Stimulated activated CD8-positive, alpha-beta memory T cell treated with anti-CD3 and anti-CD28 coated beads, Interleukin-15, amount 100 ng/mL, for 4 hours (primary cell): ENCODE measurements around the gene CHRNG.
"Not testable (repeated sequence)": the region's sequence is repeated elsewhere in the genome, so short reads cannot be mapped to it uniquely, and the experiment has no call there.

Experiments
- DNase-seq, 2 donors: peaks; one replicate each; pipeline ENCODE4 v3.0.0-alpha.2; 2020; ENCODE audit warnings: low read depth in 2 of 2

Gene CHRNG

DNA sequence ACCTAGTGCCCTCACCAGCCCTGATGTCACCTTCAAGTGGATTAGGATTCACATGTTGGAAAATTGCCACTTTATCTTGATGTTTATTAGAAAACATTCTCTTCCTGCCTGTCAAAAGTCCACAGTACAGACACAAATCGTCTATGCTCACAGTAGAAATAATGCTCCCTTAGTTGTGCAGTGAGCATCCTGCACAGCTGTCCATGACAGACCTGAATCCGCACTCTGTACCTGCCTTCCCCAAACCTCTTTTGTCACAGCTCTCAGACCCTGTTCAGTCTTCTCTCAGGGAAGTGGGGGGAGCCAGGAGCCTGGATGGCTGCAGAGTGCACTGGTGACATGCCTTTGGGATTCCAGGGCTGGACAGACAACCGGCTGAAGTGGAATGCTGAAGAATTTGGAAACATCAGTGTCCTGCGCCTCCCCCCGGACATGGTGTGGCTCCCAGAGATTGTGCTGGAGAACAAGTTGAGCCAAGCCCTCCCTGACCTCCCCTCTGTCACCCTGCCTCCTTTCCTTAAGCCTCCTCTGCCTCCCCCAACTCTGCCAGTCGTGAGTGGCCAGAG lies 11.5 kb upstream of the CHRNG start:
- no peak for DNase-seq

DNA sequence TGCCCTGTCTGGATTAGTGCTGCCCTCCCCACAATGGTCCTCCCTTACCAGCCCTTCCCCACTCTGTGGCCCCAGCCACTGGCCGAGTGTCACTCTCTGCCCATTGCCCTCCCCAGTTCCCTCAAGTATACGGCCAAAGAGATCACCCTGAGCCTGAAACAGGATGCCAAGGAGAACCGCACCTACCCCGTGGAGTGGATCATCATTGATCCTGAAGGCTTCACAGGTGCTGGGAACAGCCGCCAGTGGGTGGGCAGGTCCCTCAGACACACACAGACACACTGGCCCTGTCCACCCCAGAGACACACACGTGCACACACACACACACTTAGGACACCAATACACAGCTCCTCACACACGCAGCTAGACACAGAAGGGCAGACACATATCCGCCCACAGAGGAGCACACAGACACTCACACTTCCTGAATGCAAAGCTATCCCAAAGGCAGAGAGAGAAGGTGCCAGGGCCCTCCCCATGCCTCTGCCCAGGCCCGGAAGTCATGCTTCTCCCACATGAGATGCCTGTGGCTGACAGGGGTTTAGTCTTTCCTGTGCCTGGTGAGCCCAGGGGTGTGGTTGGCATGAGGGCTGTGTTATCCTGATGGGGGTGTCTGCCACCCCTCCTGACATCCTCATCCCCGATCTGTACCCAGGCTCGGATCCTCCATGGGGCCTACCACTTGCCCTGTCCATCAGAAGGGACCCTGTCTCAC lies 10.6 kb upstream of the CHRNG start:
- no peak for DNase-seq

DNA sequence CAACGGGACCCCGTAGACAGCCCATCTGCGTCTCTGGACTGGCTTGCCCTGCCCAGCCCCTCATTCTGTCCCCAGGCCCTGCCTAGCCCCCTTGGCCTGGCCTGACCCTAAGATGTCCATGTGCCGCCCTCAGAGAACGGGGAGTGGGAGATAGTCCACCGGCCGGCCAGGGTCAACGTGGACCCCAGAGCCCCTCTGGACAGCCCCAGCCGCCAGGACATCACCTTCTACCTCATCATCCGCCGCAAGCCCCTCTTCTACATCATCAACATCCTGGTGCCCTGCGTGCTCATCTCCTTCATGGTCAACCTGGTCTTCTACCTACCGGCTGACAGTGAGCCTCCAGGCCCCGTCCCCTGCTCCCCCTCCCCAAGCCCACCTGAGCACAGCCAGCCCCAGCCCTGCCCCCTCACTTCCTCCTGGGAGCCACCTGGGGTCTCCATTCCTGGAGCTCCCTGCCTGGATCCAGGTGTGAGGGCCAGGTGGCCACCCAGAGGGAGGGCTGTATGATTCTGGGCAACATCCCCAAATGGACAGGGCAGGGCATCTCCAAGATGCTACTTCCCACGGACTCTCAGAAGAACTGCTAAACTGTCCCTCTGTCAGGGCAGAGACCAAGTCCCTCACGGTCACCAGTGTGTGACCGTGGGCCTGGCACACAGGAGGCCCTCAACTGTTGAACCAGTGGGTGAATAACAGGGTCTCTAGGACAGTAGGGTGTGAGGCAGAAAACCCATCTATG lies 9.5 kb upstream of the CHRNG start:
- no peak for DNase-seq

DNA sequence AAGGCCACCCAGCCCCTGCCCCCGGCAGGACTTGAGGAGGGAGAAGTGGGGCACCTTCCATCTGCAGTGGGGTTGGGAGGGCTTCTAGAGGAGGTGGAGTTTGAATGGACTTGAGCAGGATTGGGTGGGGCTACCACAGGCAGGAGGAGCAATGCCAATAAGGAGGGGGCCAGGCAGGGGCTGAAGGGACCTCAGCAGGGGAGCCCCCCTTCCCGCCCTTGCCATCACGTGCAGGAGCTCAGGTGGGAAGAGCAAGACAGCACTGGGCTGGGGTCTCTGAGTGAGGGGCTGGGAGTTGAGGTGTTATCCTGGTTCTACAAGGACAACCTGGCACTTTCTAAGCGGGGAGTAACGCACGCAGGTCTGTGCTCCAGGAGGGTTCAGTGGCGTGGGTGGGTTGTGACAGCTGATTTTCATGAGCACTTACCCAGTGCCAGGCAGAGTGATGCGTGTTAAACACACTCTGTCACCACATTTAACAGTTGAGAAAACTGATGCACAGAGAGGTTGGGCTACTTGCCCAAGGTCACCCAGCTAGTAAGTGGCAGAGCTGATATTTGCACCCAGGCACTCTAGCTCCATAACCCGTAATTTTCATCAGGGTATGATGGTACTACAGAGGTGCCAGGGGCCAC lies 8.7 kb upstream of the CHRNG start:
- no peak for DNase-seq

DNA sequence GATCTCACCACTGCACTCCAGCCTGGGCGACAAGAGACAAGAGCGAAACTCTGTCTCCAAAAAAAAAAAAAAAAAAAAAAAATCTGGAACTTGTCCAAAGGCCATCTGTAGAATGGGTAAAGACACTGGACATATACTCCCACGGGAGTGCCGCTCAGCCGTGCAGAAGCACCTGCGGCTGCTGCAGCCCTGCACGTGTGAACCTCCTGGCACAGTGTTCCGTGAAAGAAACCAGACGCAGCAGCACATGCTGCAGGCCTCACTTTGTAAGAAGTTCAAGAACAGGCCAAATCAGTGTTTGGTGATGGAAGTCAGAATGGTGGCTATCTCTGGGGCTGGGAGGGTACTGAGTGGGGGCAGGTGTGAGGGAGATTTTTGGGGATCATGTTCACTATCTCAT lies 7.1 kb upstream of the CHRNG start:
- DNase-seq, result no peak

DNA sequence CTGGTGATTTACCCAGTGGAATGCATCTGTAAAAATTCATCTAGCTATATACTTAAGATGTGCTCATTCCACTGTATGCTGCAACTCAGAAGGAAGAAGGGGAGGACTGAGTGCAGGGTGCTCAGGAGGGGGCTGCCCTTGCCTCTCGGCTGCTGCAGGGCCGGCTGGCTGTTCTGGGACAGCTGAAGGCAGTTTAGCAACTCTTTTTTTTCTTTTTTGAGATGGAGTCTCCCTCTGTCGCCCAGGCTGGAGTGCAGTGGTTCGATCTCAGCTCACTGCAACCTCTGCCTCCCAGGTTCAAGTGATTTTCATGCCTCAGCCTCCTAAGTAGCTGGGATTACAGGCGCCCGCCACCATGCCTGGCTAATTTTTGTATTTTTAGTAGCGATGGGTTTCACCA lies 6.7 kb upstream of the CHRNG start:
- DNase-seq, result not testable (repeated sequence)

DNA sequence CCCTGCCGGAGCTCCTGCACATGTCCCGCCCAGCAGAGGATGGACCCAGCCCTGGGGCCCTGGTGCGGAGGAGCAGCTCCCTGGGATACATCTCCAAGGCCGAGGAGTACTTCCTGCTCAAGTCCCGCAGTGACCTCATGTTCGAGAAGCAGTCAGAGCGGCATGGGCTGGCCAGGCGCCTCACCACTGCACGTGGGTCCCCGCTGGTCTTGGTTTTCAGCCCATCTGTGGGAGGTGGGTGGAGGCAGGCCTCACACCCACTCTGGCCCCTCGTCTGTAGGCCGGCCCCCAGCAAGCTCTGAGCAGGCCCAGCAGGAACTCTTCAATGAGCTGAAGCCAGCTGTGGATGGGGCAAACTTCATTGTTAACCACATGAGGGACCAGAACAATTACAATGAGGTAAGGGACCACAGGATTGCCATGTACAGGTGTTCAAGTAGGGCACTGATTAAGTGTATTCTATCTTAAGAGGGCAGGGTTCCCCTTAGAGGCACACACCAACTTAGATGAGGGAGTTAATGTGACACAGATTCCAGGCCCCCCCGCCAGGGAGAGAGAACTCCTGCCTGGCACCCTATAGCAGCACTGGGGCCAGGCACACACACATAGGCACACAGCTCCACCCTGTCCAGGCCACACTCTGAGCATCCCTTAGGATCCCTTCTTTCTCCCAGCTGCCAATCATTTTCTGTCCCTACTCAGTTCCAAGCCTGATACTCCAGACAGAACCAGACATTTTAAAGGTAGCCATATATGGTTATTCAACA lies 5.4 kb upstream of the CHRNG start:
- no peak for DNase-seq

DNA sequence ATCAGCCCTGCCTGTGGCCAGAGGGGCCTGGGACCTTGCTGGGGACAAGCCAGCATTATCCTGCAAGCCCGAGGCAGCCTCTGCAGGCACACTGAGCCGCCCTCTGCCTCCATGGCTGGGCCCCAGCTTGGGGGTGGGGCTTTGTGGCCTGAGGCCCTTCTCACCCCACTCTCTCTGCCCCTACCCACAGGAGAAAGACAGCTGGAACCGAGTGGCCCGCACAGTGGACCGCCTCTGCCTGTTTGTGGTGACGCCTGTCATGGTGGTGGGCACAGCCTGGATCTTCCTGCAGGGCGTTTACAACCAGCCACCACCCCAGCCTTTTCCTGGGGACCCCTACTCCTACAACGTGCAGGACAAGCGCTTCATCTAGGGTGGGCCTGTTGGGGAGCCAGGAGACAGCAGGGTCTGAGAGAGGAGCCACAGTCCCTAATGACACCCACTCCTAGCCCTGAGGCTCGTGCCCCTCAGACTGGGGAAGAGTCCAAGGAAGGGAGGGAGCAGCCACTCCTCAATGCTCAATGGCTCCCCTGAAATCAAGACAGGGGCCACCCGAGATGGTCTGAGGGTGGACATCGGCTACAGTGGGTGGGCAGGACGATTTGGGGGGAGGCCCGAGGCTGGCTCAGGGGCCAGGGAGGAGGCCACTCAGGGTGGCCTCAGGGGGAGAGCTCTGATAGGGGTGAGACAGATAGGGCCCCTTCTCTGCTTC lies 4.4 kb upstream of the CHRNG start:
- DNase-seq, result no peak

DNA sequence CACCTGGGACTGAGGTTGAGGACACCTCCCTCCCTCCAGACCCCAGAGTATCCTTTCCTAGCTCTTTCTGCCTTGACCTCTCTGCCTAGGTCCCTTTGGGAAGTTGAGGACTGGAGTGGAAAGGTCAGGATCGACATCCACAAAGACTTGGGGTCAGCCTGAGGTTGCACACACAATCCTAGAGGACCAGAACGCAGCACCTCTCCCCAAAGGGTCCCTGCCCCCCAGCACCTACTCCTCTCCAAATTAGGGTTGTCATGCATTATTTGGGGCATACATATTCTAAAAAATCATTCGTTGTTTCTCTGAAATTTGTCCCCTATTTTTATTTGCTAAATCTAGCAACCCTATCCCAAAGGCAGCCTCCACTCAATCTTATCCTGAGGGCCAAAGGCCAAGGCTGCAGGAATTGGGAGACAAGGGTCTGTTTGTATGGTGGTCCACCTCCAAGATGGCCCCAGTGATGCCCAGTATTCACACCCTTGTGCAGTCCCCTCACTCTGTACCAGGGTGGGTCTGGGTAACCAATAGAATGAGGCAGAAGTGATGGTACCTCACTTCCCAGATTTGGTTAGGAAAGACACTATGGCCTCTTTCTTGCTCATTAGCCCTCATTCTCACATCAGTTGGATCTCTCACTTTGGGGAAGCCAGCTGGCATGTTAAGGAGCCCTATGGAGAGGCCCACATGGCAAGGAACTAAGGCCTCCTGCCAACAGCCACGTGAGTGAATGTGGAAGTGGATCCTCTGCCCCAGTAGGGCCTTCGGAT lies 3.5 kb upstream of the CHRNG start:
- DNase-seq, result no peak

DNA sequence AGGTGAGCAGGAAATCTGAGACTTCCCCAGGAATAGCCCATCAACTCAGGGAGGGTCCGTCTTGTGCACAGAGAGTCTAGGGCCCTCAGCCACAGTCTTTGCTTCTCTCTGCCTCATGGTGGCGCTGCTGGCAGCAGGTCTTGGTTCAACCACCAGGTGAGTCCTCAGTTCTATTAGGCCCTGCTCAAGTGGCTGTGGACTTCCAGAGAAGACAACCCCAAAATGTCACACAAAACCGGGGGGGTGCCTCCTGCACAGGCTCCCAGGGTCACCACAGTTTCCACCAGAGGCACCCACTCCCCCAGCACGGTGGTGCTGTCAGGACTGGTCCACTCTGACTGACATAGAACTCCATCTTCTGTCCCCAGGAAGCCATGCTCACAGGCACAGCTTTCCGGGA lies 2.4 kb upstream of the CHRNG start:
- no peak for DNase-seq

DNA sequence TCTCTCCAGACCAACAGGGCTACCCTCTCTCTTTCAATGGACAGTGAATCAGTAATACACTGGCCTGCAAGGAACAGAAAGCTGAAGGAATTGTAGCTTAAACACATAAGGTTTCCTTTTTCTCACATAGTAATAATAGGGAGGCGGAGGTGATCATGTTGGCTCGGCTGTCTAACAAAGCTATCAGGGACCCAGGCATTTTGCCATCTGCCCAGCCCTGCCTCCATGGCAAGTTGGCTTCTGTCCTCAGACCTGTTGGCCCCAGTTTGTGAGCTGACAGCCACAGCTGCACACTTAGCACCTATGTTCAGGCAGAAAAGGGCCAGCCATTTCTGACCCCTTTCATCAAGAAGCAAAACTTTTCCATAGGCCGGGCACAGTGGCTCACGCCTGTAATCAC lies 2.0 kb upstream of the CHRNG start:
- no peak for DNase-seq

DNA sequence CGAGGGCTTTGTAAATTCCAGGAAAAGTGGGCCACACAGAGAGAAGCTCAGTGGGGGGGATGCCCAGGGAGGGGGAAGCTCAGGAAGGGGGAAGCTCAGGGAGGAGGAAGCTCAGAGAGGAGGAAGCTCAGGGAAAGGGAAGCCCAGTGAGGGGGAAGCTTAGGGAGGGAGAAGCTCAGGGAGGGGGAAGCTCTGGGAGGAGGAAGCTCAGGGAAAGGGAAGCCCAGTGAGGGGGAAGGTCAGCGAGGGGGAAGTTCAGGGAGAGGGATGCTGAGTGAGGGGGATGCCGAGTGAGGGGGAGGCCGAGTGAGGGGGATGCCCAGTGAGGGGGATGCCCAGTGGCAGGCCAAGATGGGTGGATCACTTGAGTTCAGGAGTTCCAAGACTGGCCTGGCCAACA lies 821 bp upstream of the CHRNG start:
- DNase-seq, result no peak

DNA sequence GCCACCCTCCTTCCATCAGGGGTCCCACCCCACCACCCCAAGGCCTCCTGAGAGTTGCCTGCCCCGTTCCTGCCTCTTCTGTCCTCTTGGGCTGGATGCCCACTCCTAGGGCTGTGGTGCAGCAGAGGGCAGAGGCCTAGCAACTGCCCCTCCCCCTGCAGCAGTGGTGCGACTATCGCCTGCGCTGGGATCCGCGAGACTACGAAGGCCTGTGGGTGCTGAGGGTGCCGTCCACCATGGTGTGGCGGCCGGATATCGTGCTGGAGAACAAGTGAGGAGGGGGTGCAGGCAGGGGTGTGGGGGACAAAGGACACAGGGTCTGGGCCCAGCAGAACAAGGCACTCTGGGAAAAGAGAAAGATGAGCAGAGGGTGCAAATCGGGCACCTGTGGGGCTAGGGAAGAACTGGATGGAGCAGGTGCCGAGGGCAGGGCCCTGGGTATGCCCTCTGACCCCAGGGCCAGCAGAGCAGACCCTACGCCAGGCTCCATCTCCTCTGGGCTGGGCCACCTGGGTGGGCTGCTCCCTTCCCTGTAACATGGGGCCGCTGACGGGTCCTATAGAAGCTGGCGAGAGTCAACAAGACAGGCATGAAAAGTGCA lies 1.0 kb downstream of the CHRNG start:
- DNase-seq, result no peak

DNA sequence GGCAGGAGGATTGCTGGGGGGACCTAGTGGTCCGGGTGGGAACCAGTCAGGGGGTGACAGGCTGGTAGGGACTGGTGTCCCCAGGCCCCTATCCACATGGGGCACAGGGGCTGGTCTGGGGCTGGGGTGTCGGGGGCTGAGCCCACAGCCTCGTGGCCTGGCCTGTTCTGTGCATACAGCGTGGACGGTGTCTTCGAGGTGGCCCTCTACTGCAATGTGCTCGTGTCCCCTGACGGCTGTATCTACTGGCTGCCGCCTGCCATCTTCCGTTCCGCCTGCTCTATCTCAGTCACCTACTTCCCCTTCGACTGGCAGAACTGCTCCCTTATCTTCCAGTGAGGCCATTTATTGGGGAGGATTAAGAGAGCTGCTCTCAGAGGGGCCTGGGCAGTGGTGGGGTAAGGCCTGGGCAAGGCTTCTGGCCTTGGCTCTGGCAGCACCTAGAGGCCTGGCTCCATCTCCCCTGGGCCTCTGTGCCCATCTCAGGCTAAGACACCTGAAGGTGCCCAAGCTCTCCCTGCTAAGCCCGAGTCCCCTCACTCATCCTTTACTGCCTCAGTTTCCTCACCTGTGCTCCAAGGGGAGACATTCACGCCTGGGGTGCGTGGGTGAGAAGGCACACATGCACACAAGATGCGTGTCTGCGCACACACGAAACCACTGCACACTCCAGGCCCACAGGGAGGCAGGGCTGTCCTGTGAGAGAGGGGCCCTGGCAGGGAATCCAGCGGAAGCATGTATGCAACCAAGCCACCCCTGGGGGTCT lies 1.9 kb downstream of the CHRNG start:
- DNase-seq, result no peak

DNA sequence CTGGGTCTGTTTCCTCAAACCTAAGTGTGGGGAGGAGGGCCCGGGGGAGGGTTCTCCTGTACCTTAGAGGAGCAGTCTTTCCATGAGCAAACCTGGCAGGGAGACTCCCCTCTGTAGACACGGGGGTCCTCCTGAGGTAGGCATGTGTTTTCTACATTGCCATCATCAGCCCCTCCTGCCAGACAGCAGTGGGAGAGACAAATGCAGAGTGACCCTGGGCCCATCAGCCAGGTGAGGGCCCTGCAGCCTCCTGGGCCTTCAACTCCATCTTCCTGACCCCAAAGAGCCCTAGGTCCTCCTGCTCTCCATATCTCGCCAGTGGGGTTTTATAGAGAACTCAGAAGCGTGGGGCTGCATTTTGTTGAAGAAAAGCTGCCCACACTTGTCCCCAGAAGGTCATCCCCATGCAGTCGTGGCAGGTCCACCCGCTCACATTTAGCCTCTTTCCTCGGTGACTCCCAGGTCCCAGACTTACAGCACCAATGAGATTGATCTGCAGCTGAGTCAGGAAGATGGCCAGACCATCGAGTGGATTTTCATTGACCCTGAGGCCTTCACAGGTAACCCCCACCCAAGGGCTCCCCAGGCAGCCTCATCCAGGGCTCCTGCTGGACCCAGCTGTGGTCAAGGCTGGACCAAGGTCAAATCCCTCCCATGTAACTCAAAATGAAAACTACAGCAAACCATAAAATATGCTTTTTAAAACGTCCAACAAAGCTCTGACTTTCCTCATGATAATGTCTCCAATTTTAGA lies 2.6 kb downstream of the CHRNG start:
- DNase-seq, result no peak

DNA sequence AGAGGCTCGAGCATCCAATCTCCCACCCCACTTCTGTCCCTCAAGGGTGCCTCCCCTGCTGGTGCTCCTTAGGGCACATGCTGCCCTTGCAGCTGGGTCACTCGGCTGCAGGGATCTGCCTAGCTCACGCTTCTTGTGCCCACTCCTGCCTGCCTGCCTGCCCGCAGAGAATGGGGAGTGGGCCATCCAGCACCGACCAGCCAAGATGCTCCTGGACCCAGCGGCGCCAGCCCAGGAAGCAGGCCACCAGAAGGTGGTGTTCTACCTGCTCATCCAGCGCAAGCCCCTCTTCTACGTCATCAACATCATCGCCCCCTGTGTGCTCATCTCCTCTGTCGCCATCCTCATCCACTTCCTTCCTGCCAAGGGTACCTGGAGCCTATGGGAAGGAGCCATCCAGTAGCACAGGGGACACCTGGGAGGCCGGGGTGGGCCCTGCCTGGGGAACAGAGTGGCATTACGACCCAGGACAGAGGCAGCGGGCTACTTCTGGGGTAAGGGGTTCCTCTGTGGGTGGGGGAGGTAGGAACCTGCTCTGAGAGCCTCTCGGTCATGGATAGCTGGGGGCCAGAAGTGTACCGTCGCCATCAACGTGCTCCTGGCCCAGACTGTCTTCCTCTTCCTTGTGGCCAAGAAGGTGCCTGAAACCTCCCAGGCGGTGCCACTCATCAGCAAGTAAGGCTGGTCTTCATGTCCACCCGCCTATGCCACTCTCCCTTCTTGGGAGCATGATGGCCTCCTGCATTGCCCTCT lies 3.4 kb downstream of the CHRNG start:
- DNase-seq, result no peak

DNA sequence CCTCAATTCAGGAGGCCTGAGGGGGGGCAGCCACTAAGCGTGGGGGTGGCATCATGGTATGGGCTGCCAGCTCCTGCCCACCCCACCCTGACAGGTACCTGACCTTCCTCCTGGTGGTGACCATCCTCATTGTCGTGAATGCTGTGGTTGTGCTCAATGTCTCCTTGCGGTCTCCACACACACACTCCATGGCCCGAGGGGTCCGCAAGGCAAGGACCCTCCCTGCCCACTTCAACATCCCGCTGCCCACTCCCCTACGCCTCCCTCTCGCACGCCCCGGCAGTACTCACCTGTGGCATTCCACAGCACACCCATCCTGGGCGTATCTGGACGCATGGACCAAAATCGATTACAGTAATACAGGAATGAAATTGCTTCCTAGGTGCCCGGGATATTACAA lies 4.0 kb downstream of the CHRNG start:
- no peak for DNase-seq
